ENCODE measurements around the gene ATP8B4. TPM values are rescaled to one million over a fixed set of nuclear protein-coding genes. Genes with fewer than 3 reads are reported as not detected.
A peak's percentile ranks its signal among the peaks of the same experiment; 100 is the strongest.

The ATP8B4 gene
- total and polyA plus RNA-seq, 10 donors = 1.7 to 42.8 (median 27.7) TPM

DNA sequence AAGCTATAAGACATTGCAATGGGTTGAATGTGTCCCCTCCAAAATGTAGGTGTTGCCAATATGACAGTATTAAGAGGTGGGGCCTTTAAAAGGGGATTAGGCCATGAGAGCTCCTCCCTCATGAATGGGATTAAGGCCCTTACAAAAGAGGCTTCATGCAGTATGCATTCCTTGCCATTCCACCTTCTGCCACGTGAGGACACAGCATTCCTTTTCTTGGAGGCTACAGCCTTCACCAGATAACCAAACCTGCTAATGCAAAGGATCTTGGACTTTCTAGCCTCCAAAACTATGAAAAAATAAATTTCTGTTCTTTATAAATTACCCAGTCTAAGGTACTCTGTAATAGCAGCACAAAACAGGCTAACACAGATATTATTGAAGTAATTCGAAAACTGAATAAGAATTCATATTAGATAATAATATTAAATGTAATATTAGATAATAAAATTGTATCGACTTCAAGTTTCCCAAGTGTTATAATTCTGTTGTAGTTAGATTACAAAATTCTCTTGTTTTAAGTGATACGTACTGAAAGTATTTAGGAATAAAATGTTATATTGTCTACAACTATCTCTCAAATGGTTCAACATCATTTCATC lies 29.4 kb upstream of the ATP8B4 start:
- no peak overlapping the region for H3K27ac ChIP-seq
- H3K4me3 ChIP-seq = no peak overlapping the region
- H3K9me3 ChIP-seq = no peaks in the 10 kb centered on the region
- no peaks in the 10 kb centered on the region for H3K36me3 ChIP-seq
- peaks cover 0 to 8% (median 2%) of the 10 kb centered on the region in 6 donors for H3K4me1 ChIP-seq
- intact Hi-C loops (cut with DNase I; ENCODE audit: low total_unique reads) = no loop called here
- 85 to 91% (median 89%) methylated on average over 4 of the region's 4 CpGs for WGBS, 5 donors
- DNase-seq = no peak
- no peaks in the 10 kb centered on the region for H3K27me3 ChIP-seq (replicated peaks in 1 of 7)
- no peak for TF ChIP-seq CTCF (IDR thresholded peaks at IDR 0.05 in 8 of 11, conservative IDR thresholded peaks at IDR 0.05 in 3 of 11)
- TF ChIP-seq POLR2A (IDR thresholded peaks at IDR 0.05) = no peak
- TF ChIP-seq POLR2AphosphoS5 (IDR thresholded peaks at IDR 0.05) = no peak

DNA sequence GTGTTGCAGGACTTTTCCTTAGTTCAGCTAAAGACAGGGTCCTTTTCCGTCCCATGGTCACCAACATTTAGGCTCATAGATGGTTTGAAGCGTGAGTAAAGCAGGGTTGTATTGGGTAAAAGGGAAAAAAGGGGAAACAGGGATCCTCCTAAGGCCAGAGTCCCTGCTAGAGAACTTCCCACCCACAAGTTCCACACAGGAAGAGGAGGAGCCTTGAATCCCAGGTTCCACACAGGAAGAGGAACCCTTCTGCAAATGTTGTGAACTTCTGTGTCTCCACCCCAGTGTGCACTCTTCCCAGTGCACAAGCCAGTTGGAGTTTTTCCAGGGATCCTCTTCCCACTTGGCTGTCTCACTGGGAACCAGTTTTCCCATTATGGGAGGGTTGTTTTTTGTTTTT lies 27.6 kb upstream of the ATP8B4 start:
- TF ChIP-seq CTCF (IDR thresholded peaks at IDR 0.05 in 8 of 11, conservative IDR thresholded peaks at IDR 0.05 in 3 of 11) = no peak
- no peak for TF ChIP-seq POLR2AphosphoS5 (IDR thresholded peaks at IDR 0.05)
- TF ChIP-seq POLR2A (IDR thresholded peaks at IDR 0.05) = no peak
- intact Hi-C loops (cut with DNase I; ENCODE audit: low total_unique reads) = no loop called here
- no peaks in the 10 kb centered on the region for H3K9me3 ChIP-seq
- H3K27me3 ChIP-seq (replicated peaks in 1 of 7) = no peaks in the 10 kb centered on the region
- no peak for DNase-seq
- WGBS, 5 donors = 60 to 84% (median 77%) methylated on average over 2 of the region's 2 CpGs
- peaks cover 0 to 8% (median 2%) of the 10 kb centered on the region in 6 donors for H3K4me1 ChIP-seq
- H3K4me3 ChIP-seq = no peak overlapping the region
- H3K27ac ChIP-seq = no peak overlapping the region
- no peaks in the 10 kb centered on the region for H3K36me3 ChIP-seq

DNA sequence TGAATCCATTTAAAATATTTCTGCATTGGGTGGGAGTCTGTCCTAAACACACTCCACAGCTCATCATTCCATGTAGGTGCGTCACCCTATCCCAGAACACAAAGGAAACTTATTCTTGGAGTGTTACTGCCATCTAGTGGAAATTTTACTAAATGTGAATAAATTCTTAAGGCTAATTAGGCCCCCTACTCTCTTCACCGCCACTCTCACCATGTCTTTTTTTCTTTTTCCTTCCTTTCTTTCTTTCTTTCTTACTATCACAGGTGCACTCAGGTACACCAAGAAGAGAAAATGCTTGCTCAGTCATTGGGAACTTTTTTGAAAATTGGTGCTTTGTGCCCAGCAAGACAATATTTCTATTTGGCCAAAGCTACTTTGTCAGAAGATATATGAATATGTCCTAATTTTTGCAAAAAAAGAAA lies 26.4 kb upstream of the ATP8B4 start:
- H3K36me3 ChIP-seq = no peaks in the 10 kb centered on the region
- no peak for DNase-seq
- no peaks in the 10 kb centered on the region for H3K27me3 ChIP-seq (replicated peaks in 1 of 7)
- H3K27ac ChIP-seq = no peak overlapping the region
- H3K4me1 ChIP-seq = peaks cover 0 to 8% (median 2%) of the 10 kb centered on the region in 6 donors
- no peaks in the 10 kb centered on the region for H3K9me3 ChIP-seq
- no peak overlapping the region for H3K4me3 ChIP-seq
- TF ChIP-seq CTCF (IDR thresholded peaks at IDR 0.05 in 8 of 11, conservative IDR thresholded peaks at IDR 0.05 in 3 of 11) = peak in 10 of 11 experiments; percentile 16 to 68 (median 58)
- no peak for TF ChIP-seq POLR2AphosphoS5 (IDR thresholded peaks at IDR 0.05)
- TF ChIP-seq POLR2A (IDR thresholded peaks at IDR 0.05) = no peak
- intact Hi-C loops (cut with DNase I; ENCODE audit: low total_unique reads) = no loop called here
- WGBS, 5 donors = 1 to 12% (median 7%) methylated on average over 2 of the region's 2 CpGs

DNA sequence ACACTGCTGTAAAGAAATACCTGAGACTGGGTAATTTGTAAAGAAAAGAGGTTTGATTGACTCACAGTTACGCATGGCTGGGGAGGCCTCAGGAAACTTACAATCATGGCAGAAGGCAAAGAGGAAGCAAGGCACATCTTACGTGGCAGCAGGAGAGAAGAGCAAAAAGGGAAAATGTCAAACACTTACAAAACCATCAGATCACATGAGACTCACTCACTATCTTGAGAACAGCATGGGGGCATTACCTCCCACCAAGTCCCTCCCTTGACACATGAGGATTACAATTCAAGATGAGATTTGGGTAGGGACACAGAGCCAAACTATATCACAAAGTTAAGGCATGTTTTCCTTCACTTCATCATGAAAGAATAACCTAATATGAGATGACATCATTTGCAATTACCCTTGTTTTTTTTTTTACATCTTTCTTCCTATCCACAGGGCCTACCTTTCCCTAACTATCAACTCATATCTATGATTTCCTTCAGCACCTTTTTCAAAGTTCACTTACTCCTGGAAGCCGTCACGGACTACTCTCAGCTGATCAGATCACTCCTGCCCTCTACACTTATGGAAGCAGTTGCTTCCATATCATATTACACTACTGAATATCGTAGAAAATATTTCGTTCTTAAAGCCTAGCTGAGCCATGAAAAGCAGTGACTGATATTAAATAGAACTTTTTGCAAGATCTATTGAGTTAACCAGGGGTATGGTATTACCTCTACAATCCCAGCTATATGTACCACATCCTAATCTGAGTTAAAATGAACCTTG lies 25.5 kb upstream of the ATP8B4 start:
- TF ChIP-seq POLR2A (IDR thresholded peaks at IDR 0.05) = no peak
- no peak for TF ChIP-seq POLR2AphosphoS5 (IDR thresholded peaks at IDR 0.05)
- no peak for TF ChIP-seq CTCF (IDR thresholded peaks at IDR 0.05 in 8 of 11, conservative IDR thresholded peaks at IDR 0.05 in 3 of 11)
- no peaks in the 10 kb centered on the region for H3K9me3 ChIP-seq
- no peaks in the 10 kb centered on the region for H3K36me3 ChIP-seq
- H3K4me3 ChIP-seq = no peak overlapping the region
- H3K27me3 ChIP-seq (replicated peaks in 1 of 7) = no peaks in the 10 kb centered on the region
- intact Hi-C loops (cut with DNase I; ENCODE audit: low total_unique reads) = loop anchor here (5.0 kb wide), 1 partner anchor 1282 kb away; no protein-coding TSS in a partner anchor
- DNase-seq = no peak
- WGBS, 5 donors = 59 to 68% (median 65%) methylated on average over 6 of the region's 6 CpGs
- peaks cover 0 to 8% (median 2%) of the 10 kb centered on the region in 6 donors for H3K4me1 ChIP-seq
- no peak overlapping the region for H3K27ac ChIP-seq

Measured in spleen (tissue), 11 donors.